ENCODE results near the gene RPA3.

RPA3 gene

GRCh38 chr7:7731732-7732131, 13.3 kb upstream of the RPA3 start:
- no peak for DNase-seq

DNA sequence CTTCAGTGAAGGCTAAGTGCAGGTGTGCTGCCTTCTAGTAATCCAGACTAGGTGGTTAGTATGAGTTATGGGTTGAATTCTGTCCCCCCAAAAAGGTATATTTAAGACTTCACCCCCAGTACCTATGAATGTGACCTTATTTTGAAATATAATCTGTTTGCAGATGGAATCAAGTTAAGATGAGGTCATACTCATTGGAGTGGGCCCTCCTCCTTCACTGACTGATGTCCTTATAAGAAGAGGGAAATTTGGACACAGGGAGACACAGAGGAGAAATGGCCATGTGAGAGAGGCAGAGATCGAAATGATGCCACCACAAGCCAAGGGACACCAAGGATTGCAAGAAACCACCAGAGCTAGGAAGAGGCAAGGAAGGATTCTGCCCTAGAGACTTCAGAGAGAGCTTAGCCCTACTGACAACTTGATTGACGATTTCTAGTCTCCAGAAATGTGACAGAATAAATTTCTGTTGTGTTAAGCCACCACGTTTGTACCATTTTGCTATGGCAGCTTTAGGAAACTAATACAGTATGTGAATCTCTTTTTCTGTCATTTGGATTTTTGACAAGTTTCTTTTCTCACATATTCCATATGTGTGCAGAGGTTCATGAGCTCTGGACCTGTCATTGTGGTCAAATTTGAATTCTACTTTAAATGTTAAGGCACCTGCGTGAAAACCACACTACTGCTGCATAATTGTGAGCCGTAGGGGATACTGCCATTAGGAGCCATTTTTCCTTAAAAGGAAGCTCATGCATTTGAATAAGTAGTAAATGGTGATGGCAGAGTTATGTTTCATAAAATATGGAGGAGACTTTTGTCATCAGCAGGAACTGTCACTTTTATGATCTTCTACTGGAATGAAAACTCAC, 2.6 kb upstream of the RPA3 start:
- DNase-seq = no peak

GRCh38 chr7:7720193-7720592, 1.8 kb upstream of the RPA3 start:
- DNase-seq = no peak

DNA sequence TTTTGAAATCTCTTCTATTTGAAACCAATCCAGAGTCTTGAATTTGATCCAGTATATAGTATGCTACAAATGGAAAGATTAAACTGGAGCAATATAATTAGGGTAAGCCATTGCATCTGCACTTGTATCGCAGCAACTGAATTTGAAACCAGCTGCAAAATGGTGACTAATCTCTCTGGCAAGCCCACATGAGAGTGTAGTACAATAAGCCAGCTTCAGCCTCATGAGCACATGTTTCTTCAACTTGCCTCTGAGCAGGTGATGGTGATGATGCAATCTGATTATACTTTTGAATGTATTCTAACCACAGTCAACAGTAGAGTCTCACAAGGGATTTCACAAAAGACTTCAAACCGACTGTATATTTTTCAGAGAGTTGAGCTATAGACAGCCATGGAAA, 829 bp upstream of the RPA3 start:
- DNase-seq = peak in 1 of 4 experiments; percentile 1

- DNase-seq = no peak
These were observed 4.7 kb downstream of the RPA3 start for GRCh38 chr7:7713730-7714129.

GRCh38 chr7:7710469-7710868, 7.9 kb downstream of the RPA3 start:
- DNase-seq = no peak

- DNase-seq = no peak
These were observed 9.1 kb downstream of the RPA3 start for GRCh38 chr7:7709291-7709690.

DNA sequence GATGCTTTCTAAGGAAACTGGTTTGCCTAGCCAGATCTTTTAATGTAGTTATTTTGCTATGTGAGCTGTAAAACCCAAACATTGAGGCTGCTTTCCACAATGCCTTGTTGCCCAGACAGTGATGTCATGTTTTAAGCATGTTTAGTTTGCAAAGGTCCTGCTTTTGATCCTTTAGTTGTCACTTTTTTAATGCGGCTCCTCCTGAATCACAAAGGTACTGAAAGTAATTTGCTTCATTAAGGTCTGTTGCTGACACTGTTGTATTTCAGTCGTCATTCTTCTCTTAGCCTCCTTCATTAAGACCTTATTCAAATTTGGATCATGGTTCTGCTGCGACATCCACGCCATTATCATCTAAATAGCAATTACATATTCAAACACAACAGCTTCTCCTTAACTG, 10.6 kb downstream of the RPA3 start:
- no peak for DNase-seq

DNA sequence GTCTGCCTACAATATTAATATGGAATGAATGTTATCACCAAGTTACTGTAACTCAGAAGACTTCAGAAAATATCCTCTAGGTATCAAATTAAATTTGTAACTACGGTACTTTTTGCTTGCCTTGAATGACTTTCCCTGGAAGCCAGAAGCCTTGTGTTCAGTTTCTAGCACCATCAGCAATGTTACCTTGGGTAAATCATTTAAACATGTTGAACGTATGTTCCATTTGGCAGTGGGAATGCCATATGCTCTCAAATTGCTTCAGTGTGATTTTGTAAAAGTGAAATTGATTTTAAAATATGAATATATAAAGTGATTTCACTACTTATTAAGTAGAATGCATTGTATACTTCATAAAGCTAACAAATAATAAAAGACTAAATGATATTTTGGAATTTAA, 11.2 kb downstream of the RPA3 start:
- no peak for DNase-seq

GRCh38 chr7:7706556-7707172, 11.7 kb downstream of the RPA3 start:
- no peak for DNase-seq

DNA sequence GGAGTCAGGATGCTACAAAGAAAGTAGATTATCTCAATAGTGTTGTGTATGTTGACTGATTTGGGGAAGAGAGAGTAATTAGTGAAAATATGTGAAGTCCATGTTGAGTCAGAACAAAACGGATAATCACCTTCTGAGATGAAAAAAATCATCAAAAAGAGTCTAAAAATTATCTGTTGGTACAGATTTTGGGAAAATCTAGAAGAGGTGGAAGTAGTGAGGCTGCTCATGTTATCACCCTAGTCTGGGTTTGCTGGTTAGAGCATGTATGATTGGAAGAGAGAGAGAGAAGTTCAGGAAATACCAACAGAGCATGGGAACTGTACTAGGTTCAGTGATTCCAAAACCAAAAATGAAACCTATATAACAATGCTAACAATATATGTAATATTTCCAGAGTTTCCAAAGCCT, 12.3 kb downstream of the RPA3 start:
- DNase-seq = no peak

DNA sequence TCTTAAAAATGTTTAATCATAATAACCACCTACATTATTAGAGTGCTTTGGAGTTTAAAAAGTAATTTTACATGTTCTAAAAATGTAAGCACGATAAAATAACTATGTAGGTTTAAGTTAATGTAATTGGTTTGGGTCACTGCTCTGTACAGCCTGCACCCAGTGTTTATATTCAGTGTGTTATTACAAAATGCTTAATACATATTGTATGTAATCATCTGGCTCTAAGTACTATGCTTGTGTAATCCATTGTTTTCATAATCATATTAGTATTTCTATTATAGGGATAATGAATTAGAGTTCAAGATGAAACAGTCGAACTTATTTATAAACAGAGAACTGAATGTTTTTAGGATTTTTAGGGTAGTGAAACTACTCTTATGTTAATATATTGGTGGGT, 13.1 kb downstream of the RPA3 start:
- DNase-seq = no peak

GRCh38 chr7:7704867-7705266, 13.5 kb downstream of the RPA3 start:
- DNase-seq = no peak

- DNase-seq = no peak
These were observed 15.0 kb downstream of the RPA3 start for GRCh38 chr7:7703427-7703826.

DNA sequence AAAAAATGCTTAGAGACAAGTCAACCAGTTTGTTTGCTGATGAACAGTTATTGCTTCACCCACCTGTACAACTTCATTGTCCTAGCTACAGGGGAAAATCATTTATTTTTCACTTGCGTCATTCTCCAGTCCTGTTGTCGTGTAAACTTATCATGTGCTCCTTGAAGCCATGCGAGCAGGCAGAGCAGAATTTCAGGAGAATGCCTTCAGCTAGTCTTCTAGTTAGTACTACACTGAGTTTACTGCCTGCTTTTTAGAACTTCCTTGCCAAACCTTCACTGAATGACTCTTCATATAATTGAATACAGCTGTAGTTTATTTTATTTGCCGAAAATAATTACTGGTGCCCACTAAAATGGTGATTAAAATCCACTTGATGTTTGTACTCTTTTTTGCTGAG, 15.6 kb downstream of the RPA3 start:
- DNase-seq = no peak

GRCh38 chr7:7701527-7701926, 16.9 kb downstream of the RPA3 start:
- no peak for DNase-seq

- DNase-seq = no peak
These were observed 18.4 kb downstream of the RPA3 start for GRCh38 chr7:7699970-7700369.

DNA sequence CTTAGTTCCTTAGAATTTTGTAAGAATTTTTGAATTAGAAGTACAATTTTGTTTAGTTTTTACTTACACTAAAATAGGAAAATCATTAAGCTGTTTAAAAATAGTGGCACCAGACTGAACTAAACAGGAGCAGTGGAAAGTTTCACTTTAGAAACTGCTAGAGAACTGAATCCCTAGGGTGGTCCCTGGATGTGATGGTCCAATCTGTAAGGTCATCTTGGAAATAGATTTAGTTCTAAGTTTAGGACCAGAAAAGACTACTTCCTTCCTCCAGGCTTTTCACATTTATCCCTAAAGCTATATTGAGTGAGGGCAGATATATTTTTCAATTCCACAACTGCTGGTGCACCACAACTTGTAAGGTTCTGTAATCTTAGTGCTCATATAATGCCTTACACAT, 19.0 kb downstream of the RPA3 start:
- no peak for DNase-seq

DNA sequence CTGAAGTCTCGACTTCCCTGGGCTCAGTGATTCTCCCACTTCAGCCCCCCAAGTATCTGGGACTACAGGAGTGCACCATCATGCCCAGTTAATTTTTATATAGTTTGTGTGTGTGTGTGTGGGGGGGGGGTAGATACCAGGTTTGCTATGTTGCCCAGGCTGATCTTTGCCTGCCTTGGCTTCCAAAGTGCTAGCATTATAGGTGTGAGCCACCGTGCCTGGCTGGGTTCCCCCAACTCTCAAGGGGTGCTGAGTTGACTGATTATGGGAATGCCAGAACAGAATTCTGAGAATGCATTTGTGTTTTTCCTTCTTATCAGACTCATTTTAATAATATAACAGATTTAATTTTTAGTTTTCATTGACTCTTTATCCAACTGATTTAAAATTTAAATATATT, 19.5 kb downstream of the RPA3 start:
- DNase-seq = no peak

DNA sequence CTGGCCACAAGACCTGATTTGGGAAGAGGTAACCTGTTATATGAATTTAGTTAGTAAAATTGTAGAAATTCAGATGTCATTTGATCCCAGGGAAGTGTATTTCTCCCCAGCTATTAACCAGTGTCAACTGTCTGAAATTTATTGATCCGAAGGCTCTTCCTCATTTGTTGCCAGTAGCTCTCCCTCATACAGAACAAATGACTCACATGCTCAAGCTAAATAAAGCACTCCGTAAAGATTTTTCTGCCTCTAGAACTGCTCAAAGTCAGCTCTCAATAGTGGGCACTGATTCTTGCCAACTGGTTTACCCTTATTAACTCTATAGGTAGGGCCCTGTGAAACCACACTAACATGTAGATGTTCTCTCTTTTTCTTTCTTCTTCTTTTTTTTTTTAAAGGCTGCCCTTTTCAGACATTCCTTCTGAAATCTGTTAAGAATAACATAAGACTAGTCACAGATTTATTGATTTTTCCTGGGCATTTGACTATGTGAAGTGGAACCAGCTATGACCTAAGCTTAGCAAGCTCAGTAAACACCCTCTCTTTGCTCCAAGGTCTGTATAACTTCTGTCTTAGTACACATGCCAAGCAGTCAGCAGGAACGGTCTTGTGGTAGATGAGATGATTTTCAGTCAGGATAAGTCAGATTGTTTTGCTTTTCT, 21.8 kb downstream of the RPA3 start:
- no peak for DNase-seq

DNA sequence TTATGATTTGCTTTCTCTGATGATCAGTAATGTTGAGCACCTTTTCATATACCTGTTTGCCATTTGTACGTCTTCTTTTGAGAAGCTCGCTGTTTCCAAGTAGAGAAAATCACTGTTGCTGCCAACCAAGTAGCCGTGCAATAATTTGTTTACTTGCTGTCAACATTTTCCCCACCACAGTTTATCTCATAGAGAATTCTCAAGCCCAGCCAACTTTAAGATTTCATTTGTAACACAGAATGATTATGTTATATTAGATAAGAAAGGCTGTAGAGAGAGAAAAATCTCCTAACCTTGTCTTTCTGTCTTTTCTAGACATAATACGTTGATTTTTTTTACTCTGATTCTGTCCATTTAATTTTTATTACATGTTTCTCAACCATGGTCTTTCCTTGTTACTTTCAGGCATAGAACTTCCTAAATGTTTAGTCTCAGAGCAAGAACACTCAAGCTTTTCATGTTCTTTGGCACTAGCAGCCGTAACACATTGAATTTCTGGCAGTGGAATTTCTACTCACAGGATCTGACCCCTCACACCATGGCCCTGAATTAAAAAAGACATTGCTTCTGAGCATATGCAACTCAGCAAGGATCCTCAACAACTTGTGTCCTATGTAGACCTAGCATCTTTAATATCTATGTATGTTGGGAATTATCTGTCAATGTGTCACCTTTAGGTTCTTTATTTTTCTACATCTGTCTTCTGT, 23.1 kb downstream of the RPA3 start:
- DNase-seq = no peak

DNA sequence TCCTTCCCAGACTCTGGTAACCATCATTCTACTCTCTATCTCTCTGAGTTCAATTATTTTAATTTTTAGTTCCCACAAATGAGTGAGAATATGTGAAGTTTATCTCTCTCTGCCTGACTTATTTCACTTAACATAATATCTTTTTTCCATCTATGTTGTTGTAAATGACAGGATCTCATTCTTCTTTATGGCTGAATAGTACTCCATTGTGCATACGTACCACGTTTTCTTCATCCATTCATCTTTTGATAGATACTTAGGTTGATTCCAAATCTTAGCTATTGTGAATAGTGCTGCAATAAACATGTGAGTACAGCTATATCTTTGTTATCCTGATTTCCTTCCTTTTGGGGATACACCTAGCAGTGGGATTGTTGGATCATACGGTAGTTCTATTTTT, 23.9 kb downstream of the RPA3 start:
- no peak for DNase-seq

DNA sequence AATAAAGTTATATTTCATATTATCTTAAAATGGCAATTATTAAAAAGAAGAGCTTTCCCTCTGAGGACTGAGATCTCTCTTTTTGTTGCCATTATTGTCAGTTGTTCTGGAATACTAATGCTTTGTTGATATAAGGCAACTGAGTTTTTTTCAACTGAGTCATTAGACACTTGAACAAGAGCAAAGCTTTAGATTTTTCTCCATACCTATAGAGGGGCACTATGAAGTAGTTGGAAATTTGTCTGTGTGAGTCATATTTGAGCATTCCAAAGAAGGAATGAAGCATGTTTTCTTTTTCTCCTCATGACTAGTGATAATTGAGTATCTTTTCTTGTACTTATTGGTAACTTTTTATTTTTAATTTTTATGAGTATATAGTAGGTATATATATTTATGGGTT, 24.5 kb downstream of the RPA3 start:
- no peak for DNase-seq

GRCh38 chr7:7688956-7689355, 29.5 kb downstream of the RPA3 start:
- DNase-seq = no peak

Measured in activated naive CD4-positive, alpha-beta T cell (primary cell).